Dedifferentiated amniotic fluid mesenchymal stem cell (primary cell): ENCODE data around the gene PDCD2.
"Not testable (repeated sequence)": the region's sequence is repeated elsewhere in the genome, so short reads cannot be mapped to it uniquely, and the experiment has no call there.

Experiments
- DNase-seq: peaks from one replicate; pipeline ENCODE4 v3.0.0-alpha.2; 2016; ENCODE audit errors: extremely low spot score

Gene PDCD2

GRCh38 chr6:170584181-170584953 lies at the start of gene PDCD2:
PDCD2 (minus strand) TSS chr6:170584637; CDS start chr6:170584581, 56 bp downstream.
- DNase-seq = peak; percentile 92

- not testable (repeated sequence) for DNase-seq
Observed at GRCh38 chr6:170616020-170616554, 31.6 kb upstream of the PDCD2 start.

GRCh38 chr6:170612256-170612804 lies 27.9 kb upstream of the PDCD2 start:
- DNase-seq = not testable (repeated sequence)

GRCh38 chr6:170609225-170609624 lies 24.8 kb upstream of the PDCD2 start:
- DNase-seq = not testable (repeated sequence)

- no peak for DNase-seq
Observed at GRCh38 chr6:170605574-170606259, 21.3 kb upstream of the PDCD2 start.

- DNase-seq = no peak
Observed at GRCh38 chr6:170597278-170597677, 12.8 kb upstream of the PDCD2 start.

- no peak for DNase-seq
Observed at GRCh38 chr6:170596426-170596825, 12.0 kb upstream of the PDCD2 start.

GRCh38 chr6:170590725-170591124 lies 6.3 kb upstream of the PDCD2 start:
- no peak for DNase-seq

GRCh38 chr6:170584954-170585498 lies 589 bp upstream of the PDCD2 start:
- no peak for DNase-seq

- DNase-seq = no peak
Observed at GRCh38 chr6:170583756-170584180, 669 bp downstream of the PDCD2 start.

GRCh38 chr6:170578909-170579308 lies 5.5 kb downstream of the PDCD2 start:
- DNase-seq = no peak

GRCh38 chr6:170575250-170575649 lies 9.2 kb downstream of the PDCD2 start:
- no peak for DNase-seq

GRCh38 chr6:170572704-170573466 lies 11.6 kb downstream of the PDCD2 start:
- DNase-seq = no peak

- DNase-seq = no peak
Observed at GRCh38 chr6:170564936-170565530, 19.4 kb downstream of the PDCD2 start.

- DNase-seq = no peak
Observed at GRCh38 chr6:170561555-170561954, 22.9 kb downstream of the PDCD2 start.

GRCh38 chr6:170555305-170555704 lies 29.1 kb downstream of the PDCD2 start:
- no peak for DNase-seq

- no peak for DNase-seq
Observed at GRCh38 chr6:170554796-170555137, 29.7 kb downstream of the PDCD2 start.

- peak; percentile 99 for DNase-seq
Observed at GRCh38 chr6:170554013-170554795, 30.2 kb downstream of the PDCD2 start, which contains the start of gene TBP. TBP (plus strand) TSS chr6:170554369; CDS start chr6:170557030, 2,661 bp downstream.

- no peak for DNase-seq
Observed at GRCh38 chr6:170553534-170554012, 30.9 kb downstream of the PDCD2 start.
